Stimulated activated CD8-positive, alpha-beta memory T cell treated with anti-CD3 and anti-CD28 coated beads, Interleukin-4, amount 100 ng/mL, for 1 hour (primary cell): ENCODE data around the gene SH3RF3.

Source experiments
- DNase-seq, 2 donors: peaks; one replicate each; pipeline ENCODE4 v3.0.0-alpha.2; 2020; ENCODE audit warnings: low read depth in 2 of 2, low spot score in 1 of 2

The SH3RF3 gene

GRCh38 chr2:109444916-109445315, 315.9 kb downstream of the SH3RF3 start:
- DNase-seq: no peak

DNA sequence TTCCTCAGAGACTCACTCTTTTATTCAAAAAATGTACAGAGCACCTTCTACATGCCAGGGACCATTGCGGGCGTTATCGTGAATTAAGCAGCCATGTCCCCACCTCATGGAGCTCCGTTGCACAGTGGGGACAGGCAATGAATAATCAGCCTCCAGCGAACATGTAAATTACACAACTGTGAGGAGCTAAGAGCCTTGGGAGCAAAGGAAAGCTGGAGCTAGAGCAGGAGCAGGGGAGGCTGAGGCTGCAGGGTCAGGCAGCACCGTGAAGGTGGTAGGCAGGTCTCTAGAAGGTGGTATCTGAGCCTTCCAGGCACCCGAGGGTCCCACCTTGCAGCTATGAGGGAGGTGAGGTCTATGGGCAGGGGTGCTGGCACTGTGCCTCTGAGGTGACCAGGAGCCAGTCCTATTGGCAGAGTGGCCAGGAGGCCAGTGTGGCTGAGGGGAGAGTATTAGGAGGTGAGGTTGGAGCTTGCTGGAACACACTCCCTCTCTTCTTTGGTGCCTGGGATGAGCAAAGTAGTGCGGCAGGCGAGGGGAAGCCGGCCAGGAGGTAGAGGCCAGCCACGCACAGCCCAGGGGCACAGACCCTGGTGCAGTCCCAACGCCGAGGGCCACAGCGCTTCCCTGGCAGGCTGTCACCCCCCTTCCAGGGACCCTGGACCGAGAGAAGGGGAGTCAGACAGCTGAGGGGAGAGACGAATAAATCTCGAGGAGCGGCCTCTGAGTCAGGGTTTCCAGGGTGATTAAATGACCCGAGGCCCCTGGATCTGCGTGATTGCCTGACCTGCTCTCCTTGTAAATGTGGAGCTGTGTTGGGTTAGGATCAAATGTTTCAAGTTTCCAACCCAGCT, 317.5 kb downstream of the SH3RF3 start:
- DNase-seq: no peak

- DNase-seq: no peak
Observed at GRCh38 chr2:109447251-109447661, 318.3 kb downstream of the SH3RF3 start.

DNA sequence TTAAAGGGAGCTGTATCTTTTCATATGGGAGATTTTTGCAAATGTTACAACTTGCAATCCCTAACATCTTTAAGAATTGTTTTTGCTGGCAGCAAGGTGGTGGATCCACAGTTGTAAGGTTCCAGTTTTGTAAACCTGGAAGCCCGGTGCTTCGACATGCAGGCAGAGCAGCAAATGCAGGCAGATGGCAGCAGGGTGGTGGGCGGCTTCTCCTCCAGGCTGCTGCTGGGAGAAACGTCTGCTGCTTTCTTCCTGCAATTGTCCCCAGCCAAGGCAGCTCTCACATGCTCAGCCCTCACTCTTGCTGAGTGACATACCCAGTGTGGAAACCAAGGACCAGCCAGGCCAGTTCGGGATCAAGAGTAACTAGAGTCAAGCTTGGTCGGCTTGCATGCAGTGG, 318.8 kb downstream of the SH3RF3 start:
- no peak for DNase-seq

- no peak for DNase-seq
Observed at GRCh38 chr2:109448207-109448606, 319.2 kb downstream of the SH3RF3 start.

DNA sequence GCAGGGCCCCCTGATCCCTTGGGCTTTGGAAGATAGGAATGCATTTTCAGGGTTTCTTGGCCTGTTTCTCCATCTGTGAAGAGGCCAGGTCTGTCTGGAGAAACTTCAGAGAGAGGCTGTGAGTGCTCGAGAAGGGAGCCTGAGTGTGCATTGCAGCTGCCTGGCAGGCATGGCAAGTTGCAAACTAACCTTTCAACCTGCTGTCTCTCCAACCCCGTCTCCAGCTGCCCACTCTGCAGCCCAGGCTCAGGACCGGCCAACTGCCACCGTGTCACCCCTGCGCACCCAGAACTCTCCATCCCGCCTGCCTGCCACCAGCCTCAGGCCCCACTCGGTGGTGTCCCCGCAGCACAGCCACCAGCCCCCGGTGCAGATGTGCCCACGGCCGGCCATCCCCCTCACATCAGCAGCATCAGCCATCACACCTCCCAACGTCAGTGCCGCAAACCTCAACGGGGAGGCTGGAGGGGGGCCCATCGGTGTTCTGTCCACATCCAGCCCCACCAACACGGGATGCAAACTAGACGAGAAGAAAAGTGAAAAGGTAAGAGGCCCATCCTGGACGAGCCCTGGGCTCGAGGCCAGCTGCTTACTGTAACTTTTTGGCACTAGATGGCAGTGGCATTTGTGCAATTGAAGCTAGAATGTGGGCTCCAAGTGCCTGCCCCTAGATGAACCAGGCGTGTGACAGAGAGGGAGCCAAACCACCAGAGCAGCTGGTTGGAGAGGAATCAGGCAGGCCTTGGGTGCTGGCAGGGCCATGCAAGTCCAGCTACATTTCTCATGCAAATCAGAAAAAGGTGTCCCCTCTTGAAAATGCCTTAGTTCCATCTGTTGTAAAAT, 320.2 kb downstream of the SH3RF3 start:
- no peak for DNase-seq

GRCh38 chr2:109450574-109451273, 321.7 kb downstream of the SH3RF3 start:
- no peak for DNase-seq

DNA sequence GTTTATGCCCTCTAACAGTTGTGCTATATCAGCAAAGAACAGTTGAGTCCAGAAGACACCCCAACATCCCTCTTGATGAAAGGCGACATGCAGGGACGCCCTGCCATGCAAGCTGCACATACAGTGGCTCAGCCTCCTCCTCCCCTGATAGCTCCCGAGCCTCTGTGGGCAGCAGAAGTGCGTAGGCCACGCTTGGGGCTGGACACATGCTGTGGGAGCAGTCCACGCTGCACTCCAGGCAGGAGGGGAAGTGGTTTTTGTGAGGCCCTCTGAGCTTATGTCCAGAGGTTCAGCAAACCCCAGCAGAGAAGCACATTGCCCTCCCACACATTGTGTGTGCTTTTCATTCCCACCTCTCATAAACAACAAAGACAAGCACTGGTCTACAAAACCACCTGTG, 322.7 kb downstream of the SH3RF3 start:
- DNase-seq: no peak

- no peak for DNase-seq
Observed at GRCh38 chr2:109452318-109453305, 323.6 kb downstream of the SH3RF3 start.

- DNase-seq: no peak
Observed at GRCh38 chr2:109453371-109453995, 324.5 kb downstream of the SH3RF3 start.

GRCh38 chr2:109454304-109454703, 325.3 kb downstream of the SH3RF3 start:
- DNase-seq: no peak

GRCh38 chr2:109454765-109455394, 325.9 kb downstream of the SH3RF3 start:
- no peak for DNase-seq

DNA sequence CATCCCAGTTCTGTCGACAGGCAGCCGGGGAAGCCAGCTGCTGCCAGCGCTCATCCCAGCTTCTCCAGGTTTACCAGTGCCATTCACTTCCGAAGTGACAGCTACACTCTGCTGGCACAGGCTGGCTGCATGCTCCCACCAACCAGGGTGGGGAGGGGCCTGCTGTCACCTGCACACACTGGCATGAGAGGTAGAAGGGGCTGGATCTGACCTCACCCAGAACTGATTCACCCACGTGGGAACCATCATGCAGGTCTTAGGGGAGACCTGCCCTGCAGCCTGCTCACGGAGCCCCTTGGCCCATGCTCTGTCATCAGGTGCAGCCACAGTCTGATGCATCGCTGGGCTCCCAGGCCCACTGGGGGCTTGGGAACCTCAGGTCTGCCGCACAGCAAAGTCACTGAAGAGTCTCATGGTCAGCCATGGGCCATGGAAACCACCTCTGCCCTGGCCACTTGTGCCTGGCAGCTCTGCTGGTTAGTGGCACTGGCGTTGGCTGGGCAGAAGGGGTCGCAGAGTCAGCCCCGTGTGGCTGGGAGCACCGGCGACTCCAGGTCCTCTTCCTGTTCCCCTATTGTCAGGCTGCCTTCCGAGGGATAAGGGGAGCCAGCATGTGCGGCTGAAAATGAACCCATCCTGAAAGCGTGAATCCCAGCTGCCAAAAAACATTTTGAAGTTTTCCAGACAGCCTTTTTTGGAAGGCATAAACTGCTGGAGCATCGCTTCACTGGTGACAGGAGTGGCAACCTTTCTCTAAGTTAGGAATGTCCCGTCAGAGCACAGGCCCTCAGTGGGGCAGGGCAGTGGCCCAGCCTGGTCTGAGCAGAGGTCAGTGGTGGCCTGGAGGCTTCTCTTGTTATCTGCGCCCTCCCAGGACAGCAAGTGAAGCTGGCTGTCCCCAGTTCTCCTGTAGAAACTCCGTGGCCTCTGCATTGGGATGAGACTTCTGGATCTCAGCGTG, 327.0 kb downstream of the SH3RF3 start:
- no peak for DNase-seq

GRCh38 chr2:109456776-109457175, 327.8 kb downstream of the SH3RF3 start:
- no peak for DNase-seq

DNA sequence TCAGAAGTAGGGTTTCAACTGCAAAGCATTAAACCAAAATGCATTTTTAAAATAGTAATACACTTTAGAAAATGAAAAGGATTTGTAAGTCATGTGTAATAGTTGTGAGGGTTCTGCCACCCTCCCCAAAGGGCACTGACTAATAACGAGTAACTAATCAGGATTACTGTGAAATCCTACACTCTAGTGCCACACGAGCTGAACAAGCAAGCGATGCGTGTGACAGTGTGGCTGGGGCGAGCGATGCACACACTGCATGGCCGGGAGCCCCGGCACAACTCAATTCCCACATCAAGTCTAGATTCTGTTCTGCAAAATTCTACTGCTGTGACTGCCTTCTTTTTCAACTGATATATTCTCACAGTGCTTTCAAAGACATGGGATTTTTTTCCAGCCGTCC, 328.4 kb downstream of the SH3RF3 start:
- DNase-seq: no peak

DNA sequence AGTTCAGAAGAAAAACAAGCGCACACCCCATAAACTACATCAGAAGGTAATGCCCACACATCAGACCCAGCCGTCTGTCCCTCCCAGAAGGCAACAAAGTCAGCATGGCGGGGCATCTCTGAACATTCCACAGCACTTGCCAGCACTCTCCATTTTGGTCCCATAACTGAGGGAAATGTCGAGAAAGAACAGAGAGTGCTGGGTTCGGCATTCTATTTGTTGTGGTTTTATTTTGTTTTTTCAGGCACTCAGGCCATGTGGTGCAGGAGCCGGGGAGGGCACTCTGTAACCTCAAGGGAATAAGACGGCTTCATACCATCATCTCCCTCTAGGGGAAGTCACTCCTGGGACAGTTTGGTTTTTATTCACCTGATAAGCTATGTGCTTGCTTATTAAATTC, 328.8 kb downstream of the SH3RF3 start:
- DNase-seq: no peak

DNA sequence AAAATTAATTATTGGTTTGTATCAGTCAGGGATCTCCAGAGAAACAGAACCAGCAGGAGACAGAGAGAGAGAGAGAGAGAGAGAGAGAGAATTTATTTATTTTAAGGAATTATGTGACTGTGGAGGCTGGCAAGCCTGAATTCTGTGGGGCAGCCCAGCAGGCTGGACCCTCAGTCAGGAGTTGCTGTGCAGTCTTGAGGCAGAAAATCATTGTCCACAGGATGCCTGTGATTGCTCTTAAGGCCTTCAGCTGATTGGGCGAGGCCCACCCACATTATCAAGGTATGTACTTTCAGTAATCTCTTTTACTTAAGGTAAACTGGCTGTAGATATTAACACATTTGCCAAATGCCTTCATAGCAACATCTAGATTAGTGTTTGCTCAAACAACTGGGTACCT, 329.5 kb downstream of the SH3RF3 start:
- DNase-seq: no peak

GRCh38 chr2:109459485-109459884, 330.5 kb downstream of the SH3RF3 start:
- DNase-seq: no peak
